Stimulated activated naive CD8-positive, alpha-beta T cell treated with anti-CD3 and anti-CD28 coated beads, Interleukin-15, Interleukin-2, amounts not matched to agents 100 ng/mL and 50 ng/mL, for 24 hours (primary cell): ENCODE data around the gene MTMR12.

Experiments used
- H3K27ac Mint-ChIP-seq: one replicate; pipeline ENCODE4 v1.8.0; 2021; ENCODE audit warnings: mild to moderate bottlenecking, mixed read lengths
- H3K27me3 Mint-ChIP-seq: one replicate; pipeline ENCODE4 v1.8.0; 2021; ENCODE audit warnings: mixed read lengths
- H3K36me3 Mint-ChIP-seq: one replicate; pipeline ENCODE4 v1.8.0; 2021; ENCODE audit warnings: low read depth, mixed read lengths
- H3K4me1 Mint-ChIP-seq: one replicate; pipeline ENCODE4 v1.8.0; 2021; ENCODE audit warnings: low read depth, mixed read lengths
- H3K4me3 Mint-ChIP-seq: one replicate; pipeline ENCODE4 v1.8.0; 2021; ENCODE audit warnings: mild to moderate bottlenecking, mixed read lengths
- H3K9me3 Mint-ChIP-seq: one replicate; pipeline ENCODE4 v1.8.0; 2021; ENCODE audit warnings: mixed read lengths

Gene MTMR12, protein sequence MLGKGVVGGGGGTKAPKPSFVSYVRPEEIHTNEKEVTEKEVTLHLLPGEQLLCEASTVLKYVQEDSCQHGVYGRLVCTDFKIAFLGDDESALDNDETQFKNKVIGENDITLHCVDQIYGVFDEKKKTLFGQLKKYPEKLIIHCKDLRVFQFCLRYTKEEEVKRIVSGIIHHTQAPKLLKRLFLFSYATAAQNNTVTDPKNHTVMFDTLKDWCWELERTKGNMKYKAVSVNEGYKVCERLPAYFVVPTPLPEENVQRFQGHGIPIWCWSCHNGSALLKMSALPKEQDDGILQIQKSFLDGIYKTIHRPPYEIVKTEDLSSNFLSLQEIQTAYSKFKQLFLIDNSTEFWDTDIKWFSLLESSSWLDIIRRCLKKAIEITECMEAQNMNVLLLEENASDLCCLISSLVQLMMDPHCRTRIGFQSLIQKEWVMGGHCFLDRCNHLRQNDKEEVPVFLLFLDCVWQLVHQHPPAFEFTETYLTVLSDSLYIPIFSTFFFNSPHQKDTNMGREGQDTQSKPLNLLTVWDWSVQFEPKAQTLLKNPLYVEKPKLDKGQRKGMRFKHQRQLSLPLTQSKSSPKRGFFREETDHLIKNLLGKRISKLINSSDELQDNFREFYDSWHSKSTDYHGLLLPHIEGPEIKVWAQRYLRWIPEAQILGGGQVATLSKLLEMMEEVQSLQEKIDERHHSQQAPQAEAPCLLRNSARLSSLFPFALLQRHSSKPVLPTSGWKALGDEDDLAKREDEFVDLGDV

DNA sequence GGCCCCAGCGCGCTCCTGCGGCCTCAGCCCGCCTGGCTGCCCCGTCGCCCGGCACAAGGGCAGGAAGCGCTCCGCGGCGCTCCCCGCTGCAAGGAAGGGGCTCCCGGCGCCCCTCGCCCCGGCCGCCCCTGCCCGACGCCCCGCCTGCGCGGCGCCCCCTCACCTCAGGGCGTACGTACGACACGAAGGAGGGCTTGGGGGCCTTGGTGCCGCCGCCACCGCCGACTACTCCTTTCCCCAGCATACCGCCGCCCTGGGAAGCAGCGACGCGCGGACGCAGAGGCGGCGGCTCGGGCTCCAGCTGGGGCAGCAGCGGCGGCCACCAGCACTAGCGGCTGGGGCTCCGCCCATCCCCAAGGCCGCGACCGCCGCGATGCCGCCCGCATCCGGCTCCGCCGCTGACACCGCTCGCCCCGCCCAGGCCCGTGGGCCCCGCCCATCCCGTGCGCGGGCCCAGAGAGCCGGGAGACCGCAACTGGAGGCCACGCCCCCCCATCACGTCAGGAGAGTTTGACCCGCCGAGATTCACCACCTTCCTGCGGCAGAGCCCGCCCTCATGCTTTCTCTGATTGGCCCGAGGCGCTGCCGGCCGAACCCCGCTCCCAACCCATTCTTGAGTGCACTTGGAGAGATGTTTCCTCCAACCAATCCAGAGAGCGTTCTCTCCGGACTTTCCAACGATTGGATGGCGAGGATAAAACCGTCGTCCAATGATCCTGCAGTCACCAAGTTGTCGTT, at the start of gene MTMR12:
Gene MTMR12, minus strand, starts transcription at position 345 of the 738 bp plus-strand sequence. Its CDS starts 101 bp downstream, at position 244.
- Mint-ChIP-seq H3K4me3 (peak within 1 kb of the TSS; percentile 93), H3K36me3 (peaks cover 11% of the 10 kb centered on the region), H3K27ac (peak within 1 kb of the TSS; percentile 88), H3K27me3 (no peaks in the 10 kb centered on the region), H3K9me3 (no peaks in the 10 kb centered on the region), H3K4me1 (peaks cover 38% of the 10 kb centered on the region)

DNA sequence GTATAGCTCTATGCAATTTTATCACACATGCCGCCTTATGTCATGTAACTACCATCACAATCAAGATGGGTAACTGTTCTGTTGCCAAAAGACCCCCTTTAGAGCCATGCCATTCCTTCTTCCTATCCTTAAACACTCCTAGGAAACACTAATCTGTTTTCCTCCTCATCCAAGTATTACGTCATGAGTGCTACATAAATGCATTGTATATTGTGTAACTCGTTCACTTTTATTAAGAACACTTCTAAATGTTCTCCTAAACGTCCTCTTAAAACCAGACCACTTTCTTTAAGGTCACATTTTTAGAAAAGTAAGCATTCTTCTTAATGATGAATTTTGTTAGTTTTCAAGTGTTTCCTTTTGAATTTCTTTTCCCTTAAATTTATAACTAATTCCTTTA, 49.8 kb upstream of the MTMR12 start:
- H3K27me3 Mint-ChIP-seq = no peaks in the 10 kb centered on the region
- H3K36me3 Mint-ChIP-seq = peaks cover 43% of the 10 kb centered on the region
- H3K9me3 Mint-ChIP-seq = no peaks in the 10 kb centered on the region
- peaks cover 4% of the 10 kb centered on the region for H3K4me1 Mint-ChIP-seq
- no peak overlapping the region for H3K27ac Mint-ChIP-seq
- no peak overlapping the region for H3K4me3 Mint-ChIP-seq

DNA sequence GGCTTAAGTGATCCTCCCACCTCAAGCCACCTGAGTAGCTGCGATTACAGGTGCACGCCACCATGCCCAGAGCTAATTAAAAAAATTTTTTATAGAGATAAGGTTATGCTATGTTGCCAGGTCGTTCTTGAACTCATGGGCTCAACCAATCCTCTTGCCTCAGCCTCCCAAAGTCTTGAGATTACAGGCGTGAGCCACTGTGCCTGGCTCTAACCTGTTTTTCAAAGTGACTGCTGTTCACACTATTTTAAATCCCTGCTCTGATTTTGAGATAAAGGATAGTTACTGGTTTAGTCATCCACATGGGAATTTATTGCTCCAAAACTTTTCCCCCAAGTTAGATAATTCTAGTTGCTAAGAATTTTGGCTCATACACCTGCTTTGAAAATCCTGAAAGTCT, 48.2 kb upstream of the MTMR12 start:
- Mint-ChIP-seq H3K27ac (no peak overlapping the region), H3K4me3 (no peak overlapping the region), H3K27me3 (no peaks in the 10 kb centered on the region), H3K9me3 (no peaks in the 10 kb centered on the region), H3K4me1 (peaks cover 4% of the 10 kb centered on the region), H3K36me3 (peaks cover 50% of the 10 kb centered on the region)

DNA sequence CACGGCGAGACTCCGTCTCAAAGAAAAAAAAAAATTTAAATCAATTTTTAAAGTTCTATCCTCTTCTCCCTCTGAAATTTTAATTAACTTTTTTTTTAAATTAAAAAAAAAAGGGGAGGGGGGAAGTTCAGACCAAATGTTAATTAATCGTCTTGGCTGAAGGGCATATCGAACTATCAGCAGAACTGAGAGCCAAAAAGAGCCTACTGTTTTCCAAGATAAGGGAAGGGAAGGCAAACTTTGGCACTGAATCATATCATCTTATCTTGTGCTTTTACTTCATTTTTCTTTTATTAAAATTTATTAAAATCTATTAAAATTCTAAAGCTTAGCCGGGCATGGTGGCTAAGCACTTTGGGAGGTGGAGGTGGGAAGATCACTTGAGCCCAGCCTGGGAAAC, 45.9 kb upstream of the MTMR12 start:
- H3K27ac Mint-ChIP-seq = no peak overlapping the region
- H3K4me1 Mint-ChIP-seq = peaks cover 4% of the 10 kb centered on the region
- H3K36me3 Mint-ChIP-seq = peaks cover 63% of the 10 kb centered on the region
- H3K9me3 Mint-ChIP-seq = no peaks in the 10 kb centered on the region
- no peaks in the 10 kb centered on the region for H3K27me3 Mint-ChIP-seq
- H3K4me3 Mint-ChIP-seq = no peak overlapping the region

DNA sequence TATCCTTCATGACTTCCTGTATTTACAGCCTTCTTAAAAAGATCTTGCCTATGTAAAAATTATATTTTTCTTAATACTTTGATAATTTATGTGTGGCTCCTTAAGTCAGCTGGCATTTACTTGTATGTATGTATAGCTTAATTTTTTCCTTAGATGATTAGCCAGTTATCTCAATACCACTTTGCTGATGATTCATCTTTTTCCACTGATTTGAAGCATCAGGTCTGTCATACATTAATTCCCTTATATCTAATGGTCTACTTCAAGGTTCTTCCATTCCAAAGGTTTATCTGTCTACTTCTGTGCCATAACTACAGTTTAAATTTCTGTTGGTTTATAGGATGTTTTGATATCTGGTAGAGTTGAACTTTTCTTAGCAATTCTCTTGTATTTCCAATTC, 44.9 kb upstream of the MTMR12 start:
- H3K27ac Mint-ChIP-seq = peak overlapping the region; percentile 74
- no peak overlapping the region for H3K4me3 Mint-ChIP-seq
- H3K27me3 Mint-ChIP-seq = no peaks in the 10 kb centered on the region
- H3K4me1 Mint-ChIP-seq = peaks cover 4% of the 10 kb centered on the region
- H3K9me3 Mint-ChIP-seq = no peaks in the 10 kb centered on the region
- peaks cover 55% of the 10 kb centered on the region for H3K36me3 Mint-ChIP-seq

DNA sequence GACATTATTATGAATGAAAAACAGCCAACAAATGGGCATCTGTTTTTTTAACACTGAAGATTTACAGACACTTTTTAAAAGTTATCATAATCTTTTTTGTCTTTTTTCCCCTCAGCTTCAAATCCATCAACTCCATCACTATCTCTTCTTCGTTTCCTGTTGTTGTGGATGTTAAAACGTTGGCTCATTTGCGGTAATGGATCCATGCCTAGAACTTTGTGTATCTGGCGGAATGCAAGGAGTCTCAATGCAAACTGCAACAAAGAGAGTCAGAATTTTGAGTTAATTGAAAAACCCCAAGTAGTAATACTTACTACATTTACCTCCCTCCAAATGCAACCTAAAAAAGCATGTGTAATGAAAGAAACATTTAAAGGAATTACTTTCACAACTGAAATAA, 42.9 kb upstream of the MTMR12 start:
- no peak overlapping the region for H3K4me3 Mint-ChIP-seq
- peaks cover 41% of the 10 kb centered on the region for H3K36me3 Mint-ChIP-seq
- H3K27me3 Mint-ChIP-seq = no peaks in the 10 kb centered on the region
- peaks cover 4% of the 10 kb centered on the region for H3K4me1 Mint-ChIP-seq
- no peak overlapping the region for H3K27ac Mint-ChIP-seq
- no peaks in the 10 kb centered on the region for H3K9me3 Mint-ChIP-seq

DNA sequence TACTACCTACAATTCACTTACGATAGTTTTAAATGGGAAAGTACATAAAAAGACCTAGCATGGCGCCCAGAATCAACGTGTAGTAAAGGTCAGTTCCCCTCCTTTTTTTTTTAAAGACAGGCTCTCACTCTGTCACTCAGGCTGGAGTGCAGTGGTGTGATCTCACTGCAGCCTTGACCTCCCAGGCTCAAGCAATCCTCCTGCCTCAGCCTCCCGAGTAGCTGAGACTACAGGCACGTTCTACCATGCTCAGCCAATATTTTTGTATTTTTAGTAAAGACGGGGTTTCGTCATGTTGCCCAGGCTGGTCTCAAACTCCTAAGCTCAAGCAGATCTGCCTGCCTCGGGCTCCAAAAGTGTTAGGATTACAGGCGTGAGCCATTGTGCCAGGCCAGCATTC, 40.7 kb upstream of the MTMR12 start:
- H3K27me3 Mint-ChIP-seq = no peaks in the 10 kb centered on the region
- peaks cover 4% of the 10 kb centered on the region for H3K4me1 Mint-ChIP-seq
- H3K9me3 Mint-ChIP-seq = no peaks in the 10 kb centered on the region
- no peak overlapping the region for H3K4me3 Mint-ChIP-seq
- no peak overlapping the region for H3K27ac Mint-ChIP-seq
- peaks cover 32% of the 10 kb centered on the region for H3K36me3 Mint-ChIP-seq

DNA sequence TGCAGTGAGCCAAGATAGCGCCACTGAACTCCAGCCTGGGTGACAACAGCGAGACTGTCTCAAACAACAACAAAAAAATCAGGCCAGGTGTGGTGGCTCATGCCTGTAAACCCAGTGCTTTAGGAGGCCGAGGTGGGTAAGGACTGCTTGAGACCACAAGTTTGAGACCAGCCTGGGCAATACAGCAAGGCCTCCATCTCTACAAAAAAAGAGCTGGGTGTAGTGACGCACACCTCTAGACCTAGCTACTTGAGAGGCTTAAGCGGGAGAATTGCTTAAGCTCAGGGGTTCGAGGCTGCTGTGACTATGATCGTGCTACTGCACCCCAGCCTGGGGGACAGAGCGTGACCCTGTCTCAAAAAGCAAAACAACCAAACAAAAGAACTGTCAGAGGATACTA, 39.9 kb upstream of the MTMR12 start:
- Mint-ChIP-seq H3K4me3 (no peak overlapping the region), H3K36me3 (peaks cover 29% of the 10 kb centered on the region), H3K4me1 (peaks cover under 1% of the 10 kb centered on the region), H3K27me3 (no peaks in the 10 kb centered on the region), H3K27ac (no peak overlapping the region), H3K9me3 (no peaks in the 10 kb centered on the region)

DNA sequence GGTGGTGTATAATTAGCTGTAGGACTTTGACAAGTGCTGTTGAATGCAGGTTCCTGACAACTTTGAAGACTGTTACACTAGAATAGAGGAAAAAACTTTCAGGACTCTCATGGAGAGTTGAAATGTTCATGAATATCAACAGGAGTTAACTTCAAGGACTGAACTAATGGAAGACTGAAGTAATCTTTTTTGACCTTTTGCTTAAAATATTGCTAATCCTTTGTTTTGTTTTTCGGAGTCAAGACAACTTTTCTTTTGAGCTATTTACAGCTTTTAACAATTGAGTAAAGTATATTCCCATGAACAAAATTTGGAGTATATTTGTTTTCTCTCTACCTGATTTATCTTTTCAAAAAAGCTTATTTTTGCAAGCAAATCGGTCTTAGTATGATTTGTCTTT, 34.1 kb upstream of the MTMR12 start:
- Mint-ChIP-seq H3K4me1 (no peaks in the 10 kb centered on the region), H3K4me3 (no peak overlapping the region), H3K36me3 (no peaks in the 10 kb centered on the region), H3K27ac (no peak overlapping the region), H3K27me3 (no peaks in the 10 kb centered on the region), H3K9me3 (no peaks in the 10 kb centered on the region)

DNA sequence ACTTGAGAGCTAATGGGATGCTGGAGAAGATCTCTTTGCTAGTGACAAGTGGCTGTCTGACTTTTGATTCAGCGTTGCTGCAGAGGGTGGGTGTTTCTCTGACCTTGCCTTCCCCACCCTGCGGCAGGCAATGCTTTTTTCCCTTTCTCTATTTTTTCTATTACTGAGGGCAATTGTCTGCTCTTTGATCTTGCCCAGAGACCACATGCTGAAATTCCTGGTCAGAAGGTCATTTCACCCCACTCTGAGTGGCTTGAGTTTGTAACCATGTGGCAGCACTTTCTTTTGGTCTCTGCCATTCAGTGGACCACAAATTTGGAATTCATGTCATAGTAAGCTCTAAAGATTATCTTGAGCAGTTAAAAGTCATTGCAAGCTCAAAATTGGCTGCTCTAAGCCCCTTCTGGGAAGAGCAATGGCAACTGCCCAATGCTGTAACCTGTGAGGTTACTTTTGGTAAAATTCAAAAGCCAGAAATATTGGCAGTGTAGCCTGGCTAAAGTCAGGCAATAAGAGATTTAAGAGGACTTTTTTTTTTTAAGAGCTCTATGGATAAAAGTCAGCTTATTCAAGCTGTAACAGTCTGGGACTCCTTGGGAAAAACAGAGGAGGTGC, 30.4 kb upstream of the MTMR12 start:
- Mint-ChIP-seq H3K27me3 (no peaks in the 10 kb centered on the region), H3K4me3 (no peak overlapping the region), H3K36me3 (peaks cover 4% of the 10 kb centered on the region), H3K9me3 (peaks cover 8% of the 10 kb centered on the region), H3K27ac (no peak overlapping the region), H3K4me1 (no peaks in the 10 kb centered on the region)

DNA sequence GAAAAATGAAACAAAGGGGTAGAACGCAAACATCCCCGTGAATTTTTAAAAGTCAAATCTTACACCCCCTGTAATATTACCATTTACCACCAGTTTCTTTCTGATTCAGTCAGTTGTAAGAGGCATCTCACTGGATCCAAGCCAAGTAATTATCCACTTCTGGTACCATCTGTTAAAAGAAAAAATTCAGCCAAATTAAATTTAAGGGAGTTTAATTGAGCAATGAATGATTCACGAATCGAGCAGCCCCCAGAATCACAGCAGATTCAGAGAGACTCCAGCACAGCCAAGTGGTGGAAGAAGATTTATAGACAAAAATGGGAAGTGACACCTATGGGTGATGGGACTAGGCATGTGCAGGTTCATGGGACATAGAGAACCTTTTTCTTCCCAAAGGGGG, 29.9 kb upstream of the MTMR12 start:
- Mint-ChIP-seq H3K4me3 (no peak overlapping the region), H3K27me3 (no peaks in the 10 kb centered on the region), H3K27ac (no peak overlapping the region), H3K9me3 (peaks cover 8% of the 10 kb centered on the region), H3K36me3 (peaks cover 4% of the 10 kb centered on the region), H3K4me1 (no peaks in the 10 kb centered on the region)

DNA sequence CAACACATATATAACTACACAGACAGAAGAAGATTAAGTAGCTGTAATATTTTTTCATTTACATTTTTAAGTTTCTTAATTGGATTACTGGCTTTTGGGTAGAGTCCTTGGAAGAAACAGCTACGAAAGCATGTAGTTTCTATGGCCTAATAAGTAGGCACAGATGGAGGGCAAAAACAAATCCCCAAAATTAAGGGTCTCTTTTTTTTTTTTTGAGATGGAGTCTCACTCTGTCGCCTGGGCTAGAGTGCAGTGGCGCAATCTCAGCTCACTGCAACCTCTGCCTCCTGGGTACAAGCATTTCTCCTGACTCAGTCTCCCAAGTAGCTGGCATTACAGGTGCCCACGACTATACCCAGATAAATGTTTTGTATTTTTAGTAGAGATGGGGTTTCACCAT, 27.1 kb upstream of the MTMR12 start:
- no peaks in the 10 kb centered on the region for H3K27me3 Mint-ChIP-seq
- peaks cover 4% of the 10 kb centered on the region for H3K36me3 Mint-ChIP-seq
- no peaks in the 10 kb centered on the region for H3K4me1 Mint-ChIP-seq
- no peak overlapping the region for H3K27ac Mint-ChIP-seq
- peaks cover 8% of the 10 kb centered on the region for H3K9me3 Mint-ChIP-seq
- no peak overlapping the region for H3K4me3 Mint-ChIP-seq

DNA sequence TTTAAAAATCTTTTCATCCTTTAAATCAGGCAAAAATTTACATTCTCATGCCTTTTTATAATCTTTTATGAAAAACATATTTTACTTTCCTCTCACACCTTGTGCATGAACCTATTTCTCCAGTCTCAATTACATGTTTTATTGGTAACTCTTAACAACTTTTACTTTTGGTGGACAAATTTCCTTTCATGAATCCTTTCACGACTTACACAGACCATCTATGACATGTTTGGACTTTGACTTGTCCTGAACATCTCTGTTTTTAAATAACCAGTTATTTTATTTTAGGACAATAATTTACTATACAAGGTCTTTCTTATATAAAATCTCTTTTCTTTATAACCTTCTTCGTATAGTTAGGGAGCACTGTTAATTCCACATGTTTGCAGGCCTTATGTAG, 26.5 kb upstream of the MTMR12 start:
- H3K27me3 Mint-ChIP-seq = no peaks in the 10 kb centered on the region
- no peaks in the 10 kb centered on the region for H3K4me1 Mint-ChIP-seq
- H3K27ac Mint-ChIP-seq = no peak overlapping the region
- peaks cover 4% of the 10 kb centered on the region for H3K36me3 Mint-ChIP-seq
- H3K9me3 Mint-ChIP-seq = peaks cover 8% of the 10 kb centered on the region
- no peak overlapping the region for H3K4me3 Mint-ChIP-seq

DNA sequence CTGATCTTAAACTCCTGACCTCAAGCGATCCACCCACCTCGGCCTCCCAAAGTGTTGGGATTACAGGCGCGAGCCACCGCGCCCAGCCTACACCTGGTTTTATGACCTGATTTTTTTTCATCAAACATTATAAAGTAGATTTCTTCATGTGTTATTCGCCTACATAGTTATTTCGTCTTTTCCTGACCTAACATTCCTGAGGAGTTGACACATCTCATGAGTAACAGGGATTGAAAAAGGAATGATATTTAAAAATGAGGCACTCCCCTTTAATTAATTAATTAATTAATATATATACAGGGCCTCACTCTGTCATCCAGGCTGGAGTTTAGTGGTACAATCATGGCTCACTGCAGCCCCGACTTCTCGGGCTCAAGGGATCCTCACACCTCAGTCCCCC, 20.2 kb upstream of the MTMR12 start:
- Mint-ChIP-seq H3K27me3 (no peaks in the 10 kb centered on the region), H3K4me3 (no peak overlapping the region), H3K9me3 (no peaks in the 10 kb centered on the region), H3K36me3 (no peaks in the 10 kb centered on the region), H3K27ac (no peak overlapping the region), H3K4me1 (no peaks in the 10 kb centered on the region)

DNA sequence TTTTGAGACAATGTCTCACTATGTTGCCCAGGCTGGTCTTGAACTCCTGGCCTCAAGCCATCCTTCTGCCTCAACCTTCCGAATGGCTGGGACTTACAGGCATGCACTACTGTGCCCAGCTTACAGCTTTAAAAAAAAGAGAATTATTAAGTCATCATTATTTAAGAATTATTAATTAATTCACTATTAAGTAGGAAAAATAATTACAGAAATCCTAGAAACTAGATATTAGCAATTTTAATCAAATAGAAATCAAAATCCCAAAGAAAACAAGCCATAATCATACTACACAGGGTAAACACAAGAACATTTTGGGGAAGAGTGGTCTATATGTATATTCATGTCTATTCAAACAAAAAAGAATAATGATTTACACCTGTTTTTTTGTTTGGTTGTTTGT, 19.6 kb upstream of the MTMR12 start:
- H3K36me3 Mint-ChIP-seq = no peaks in the 10 kb centered on the region
- H3K27me3 Mint-ChIP-seq = no peaks in the 10 kb centered on the region
- H3K9me3 Mint-ChIP-seq = no peaks in the 10 kb centered on the region
- no peak overlapping the region for H3K27ac Mint-ChIP-seq
- H3K4me1 Mint-ChIP-seq = no peaks in the 10 kb centered on the region
- H3K4me3 Mint-ChIP-seq = no peak overlapping the region
